Stimulated activated naive CD4-positive, alpha-beta T cell (primary cell): ENCODE measurements around the gene FANCI.

Source experiments
- DNase-seq, 6 experiments: peaks; one replicate each; lab custom pipeline; 2025; lab: John Stamatoyannopoulos, UW

The FANCI gene

DNA sequence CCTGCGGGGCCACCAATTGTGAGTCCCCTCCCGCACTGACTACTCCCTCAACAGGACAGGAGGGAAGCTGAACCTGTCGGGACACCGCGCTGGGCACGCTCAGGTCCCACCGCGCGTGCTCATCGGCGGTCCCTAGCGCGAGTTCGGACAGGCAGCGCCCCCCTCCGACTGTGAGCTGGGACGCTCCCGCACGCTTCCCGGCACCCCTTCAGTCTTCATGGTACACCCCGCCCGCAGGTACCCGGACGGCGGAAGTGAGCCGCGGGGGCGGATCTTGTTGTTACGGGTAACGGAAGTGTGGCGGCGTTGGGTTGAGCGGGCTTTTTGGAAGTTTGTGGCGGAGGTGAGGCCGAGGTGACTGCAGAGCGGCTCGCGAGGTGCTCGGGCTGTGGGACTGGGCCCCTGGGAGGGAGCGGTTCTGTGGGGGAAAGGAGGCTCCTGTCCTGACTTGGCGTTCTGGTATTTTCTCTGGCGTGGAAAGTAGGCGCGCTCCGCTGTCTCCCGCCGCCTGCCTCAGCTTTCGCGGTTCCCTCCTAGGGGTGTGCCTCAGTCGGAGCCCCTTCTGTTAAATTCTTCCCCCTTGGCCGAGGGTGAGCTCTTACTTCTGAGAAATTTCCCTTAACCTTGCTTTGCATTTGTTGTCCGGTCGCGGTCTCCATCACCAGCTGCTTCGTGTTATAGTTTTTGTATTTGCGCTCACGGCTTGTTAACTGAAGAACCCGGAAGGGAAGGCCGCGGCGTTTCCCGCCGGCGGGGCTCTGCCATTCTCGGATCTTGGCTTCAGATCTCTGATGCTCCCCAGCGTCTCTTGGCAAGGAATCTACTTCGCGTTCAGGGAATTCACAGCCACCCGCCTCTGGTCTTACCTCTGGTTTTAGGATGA is at the start of gene FANCI:
Gene FANCI (plus strand): TSS at position 289 of the 883 bp plus-strand sequence. CDS start 3,669 bp downstream, outside the sequence.
- peak; percentile 87 to 95 (median 90) for DNase-seq

DNA sequence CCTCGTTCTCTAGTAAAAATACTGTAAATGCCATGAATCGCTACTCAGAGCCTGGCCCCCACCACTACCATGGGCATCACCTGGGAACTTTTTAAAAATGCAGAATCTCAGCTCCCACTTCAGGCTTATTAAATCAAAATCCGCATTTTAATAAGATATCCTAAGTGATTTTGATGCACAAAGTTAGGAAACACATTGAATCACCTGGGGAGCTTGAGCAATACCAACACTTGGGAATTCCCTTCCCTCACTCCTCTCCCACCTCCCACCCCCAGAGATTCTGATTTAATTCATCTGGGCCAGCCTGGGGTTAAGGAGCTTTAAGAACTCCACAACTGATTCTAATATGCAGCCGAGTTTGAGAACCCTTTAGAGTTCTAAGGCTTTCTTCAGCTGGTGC is 49.2 kb upstream of the FANCI start:
- DNase-seq: no peak

DNA sequence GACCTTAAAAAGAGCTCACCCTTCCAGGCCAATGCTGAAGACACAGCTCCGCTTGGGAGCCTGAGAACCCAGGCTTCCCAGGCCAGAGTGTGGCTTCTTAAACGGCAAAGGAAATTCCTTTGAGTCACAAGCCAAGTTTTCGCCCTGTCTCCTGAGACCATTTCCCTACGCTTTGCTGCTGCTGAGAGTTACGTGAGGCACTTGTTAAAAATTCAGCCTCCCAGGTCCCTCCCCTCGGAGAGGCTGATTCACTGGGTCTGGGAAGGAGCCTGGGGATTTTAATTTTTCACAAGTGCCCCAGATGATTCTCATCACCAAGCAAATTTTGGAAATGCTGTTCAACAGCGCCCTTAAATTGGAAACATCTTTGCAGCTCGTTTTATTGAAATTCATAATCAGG is 47.9 kb upstream of the FANCI start:
- no peak for DNase-seq

DNA sequence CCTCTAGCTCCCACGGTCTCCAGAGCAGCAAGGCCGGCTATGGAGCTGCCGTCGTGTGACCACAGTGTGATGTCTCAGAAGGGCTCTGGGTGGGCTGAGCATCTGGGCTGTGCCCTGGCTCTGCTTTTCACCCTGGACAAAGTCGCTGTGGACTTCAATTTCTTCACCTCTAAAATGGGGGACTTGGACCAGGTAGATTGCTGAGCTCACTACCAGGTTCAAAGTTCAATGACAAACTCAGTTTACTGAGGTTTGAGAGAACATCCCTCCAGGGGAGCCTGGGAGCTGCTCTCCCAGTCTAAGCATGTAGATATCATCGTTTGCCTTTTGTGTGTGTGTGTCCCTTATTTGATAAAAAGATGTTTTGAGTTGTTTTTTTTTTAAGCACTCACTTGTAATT is 47.5 kb upstream of the FANCI start:
- DNase-seq: no peak

DNA sequence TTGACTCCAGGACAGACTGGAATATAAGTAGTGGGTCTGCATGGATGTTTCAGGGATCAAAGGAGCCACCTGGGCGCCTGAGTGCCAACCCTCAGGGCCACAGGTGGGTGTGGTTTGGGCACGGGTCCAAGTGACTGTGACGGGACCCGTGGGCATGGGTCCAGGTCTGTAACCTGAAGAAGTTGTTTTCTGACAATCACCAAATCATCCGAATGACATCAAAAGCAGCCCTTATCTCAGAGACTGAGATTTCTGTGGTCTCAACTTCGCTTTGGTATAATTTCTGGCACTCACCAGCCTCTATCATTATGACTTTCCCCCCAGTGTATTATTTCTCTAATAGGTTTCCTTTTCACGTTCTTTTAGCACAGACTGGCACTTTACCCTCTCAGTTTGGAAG is 46.8 kb upstream of the FANCI start:
- no peak for DNase-seq

DNA sequence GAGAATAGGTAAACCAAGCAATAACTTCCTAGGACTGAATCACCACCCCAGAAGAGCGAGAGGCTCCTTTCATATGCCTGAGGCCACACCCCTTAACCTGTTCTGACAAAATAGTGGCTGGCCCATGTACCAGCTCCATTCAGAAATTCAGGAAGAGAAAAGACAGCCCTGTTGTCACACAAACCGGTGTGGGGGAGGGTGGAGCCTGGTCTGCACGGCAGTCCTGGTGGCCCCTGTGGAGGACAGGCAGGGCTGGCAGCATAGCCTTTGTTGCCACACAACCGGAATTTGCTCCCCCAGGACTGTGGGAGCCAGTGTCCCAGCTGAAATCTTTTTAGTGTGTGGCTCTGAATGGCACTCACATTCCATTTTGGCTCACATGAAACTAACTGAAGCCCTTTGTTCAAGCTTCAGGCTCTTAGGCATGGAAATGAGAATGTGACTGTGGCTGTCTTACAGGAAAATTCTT is 46.2 kb upstream of the FANCI start:
- no peak for DNase-seq

GRCh38 chr15:89198196-89198595 is 45.6 kb upstream of the FANCI start:
- DNase-seq: no peak

GRCh38 chr15:89198934-89199333 is 44.8 kb upstream of the FANCI start:
- DNase-seq: no peak

DNA sequence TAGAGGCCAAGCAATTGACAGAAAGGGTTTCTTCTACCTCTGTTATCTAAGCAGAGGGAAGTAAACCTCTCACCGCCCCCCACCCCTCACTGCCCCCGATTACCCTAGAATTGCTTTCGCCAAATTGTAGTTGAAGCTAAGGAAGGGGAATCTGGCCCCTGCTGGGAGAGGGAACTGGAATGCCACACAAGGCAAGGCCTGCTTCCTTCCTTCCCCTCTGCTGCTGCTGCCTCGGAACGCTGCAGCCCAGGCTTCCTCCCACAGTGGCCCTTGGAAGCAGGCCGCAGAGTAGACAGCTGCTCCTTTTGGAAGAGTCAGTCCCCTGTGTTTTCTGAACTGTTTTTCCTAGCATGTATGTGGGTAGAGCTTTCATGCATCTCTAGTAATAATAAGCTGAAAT is 44.0 kb upstream of the FANCI start:
- DNase-seq: no peak

- DNase-seq: no peak
Observed at GRCh38 chr15:89200182-89200581, 43.6 kb upstream of the FANCI start.

DNA sequence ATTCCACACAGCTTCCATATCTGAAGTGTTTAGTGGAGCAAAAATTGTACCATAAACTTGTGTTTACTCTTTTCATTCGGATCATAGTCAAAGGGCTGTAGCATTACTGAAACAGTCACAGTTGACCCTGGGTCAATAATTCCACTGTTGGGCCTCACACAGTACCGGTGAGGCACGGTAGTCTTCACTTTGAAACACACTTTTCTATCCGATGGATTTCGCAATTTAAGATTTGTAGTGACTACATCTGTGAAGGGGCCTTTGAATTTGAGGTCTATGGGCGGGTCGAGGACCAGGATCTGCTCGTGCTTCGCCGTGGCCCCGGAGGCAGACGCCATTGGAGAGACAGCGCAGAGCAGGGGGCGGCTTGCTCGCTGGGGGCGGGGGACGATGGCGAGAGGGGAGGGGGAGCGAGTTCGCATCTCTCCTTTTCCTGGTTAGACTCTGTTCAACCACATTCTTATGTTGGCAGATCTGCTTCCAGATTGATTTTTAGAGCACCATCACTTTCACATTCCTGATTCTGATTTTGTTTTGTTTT is 42.2 kb upstream of the FANCI start:
- no peak for DNase-seq

DNA sequence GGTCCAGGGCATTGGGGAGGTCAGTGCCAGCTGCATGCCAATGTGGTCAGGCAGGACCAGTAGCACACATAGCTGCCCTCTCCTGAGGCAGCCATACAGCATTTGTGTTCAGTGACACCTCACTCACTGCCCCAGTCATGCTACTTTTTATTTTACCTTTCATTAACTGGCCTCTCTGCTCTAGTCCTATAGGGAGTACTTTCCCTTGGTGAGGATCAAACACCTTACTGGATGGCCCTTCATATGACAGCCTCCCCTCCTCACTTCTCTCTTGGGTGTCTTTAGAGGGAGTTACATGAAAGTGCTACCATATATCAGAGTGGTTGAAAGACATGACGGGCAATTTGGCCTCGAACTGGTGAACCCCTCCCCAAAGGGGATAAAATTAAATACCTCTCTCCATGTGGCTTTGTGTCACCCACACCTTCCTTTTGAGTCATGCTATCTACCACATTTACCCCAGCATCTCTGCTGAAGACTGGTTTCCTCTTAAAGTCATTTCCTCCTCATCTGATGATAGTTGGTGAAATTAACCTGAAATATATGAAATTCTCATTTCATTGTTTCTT is 40.0 kb upstream of the FANCI start:
- no peak for DNase-seq

GRCh38 chr15:89205991-89206585 is 37.7 kb upstream of the FANCI start:
- DNase-seq: no peak

DNA sequence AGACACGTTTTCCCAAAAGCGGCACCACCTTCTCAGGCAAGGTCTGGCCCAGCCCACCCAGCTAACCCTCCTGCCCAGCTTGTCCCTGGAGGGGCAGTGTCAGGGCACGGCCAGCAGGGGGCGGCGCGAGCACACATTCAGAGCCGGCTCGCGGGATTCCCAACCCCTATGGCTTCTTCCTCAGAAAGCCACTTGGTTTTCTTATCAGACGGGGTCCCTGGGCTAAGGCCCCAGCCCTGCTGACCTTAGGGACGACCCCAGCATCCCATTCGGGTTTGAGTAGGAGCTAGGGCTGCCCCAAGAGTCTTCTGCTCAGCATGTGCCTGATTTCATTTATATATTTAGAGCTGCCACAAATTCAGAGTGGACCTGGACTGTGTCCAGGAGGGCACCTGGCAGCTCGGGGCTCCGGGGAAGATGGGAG is 36.9 kb upstream of the FANCI start:
- DNase-seq: peak; percentile 22 to 65 (median 52)

GRCh38 chr15:89208256-89208655 is 35.5 kb upstream of the FANCI start:
- no peak for DNase-seq

- DNase-seq: no peak
Observed at GRCh38 chr15:89209057-89209456, 34.7 kb upstream of the FANCI start.

- DNase-seq: no peak
Observed at GRCh38 chr15:89211678-89212170, 32.1 kb upstream of the FANCI start.

DNA sequence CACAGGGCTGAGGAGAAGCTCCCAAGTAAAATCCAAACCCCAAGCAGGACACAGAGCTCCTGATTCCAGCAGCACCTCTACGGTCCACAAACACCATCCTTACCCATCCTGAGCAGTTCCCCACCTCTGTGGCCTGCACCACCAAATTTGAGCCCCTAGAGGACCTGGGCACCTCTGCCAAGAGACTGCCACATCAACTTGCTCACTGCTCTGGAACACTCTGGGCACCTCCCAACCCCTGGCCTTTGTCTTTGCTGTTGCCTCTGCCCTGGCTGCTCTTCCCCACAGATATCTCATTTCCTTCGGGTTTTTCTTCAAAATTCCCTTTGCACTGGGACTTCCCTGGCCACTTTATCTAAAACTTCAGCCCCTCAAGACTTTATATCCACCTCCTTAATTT is 28.2 kb upstream of the FANCI start:
- DNase-seq: no peak

DNA sequence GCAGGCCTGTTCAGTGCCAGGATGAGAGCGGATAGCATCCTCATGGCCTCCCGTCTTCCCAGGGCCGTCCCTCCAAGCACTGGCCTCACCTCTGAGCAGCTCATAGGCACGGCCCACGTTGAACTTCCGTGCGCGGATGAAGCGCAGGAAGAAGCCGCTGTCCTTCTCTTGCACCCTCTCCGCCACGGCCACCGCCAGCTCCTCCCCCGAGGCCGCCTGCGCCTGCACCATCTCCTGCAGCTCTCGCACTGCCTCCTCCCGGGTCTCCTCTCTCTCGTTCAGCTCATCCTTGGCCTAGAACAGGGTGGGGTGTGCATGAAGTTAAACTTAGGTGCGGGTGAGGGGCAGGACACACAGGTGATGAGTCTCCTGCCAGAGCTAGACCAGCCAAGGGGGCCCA is 26.7 kb upstream of the FANCI start:
- no peak for DNase-seq

GRCh38 chr15:89217686-89218376 is 25.9 kb upstream of the FANCI start:
- no peak for DNase-seq

DNA sequence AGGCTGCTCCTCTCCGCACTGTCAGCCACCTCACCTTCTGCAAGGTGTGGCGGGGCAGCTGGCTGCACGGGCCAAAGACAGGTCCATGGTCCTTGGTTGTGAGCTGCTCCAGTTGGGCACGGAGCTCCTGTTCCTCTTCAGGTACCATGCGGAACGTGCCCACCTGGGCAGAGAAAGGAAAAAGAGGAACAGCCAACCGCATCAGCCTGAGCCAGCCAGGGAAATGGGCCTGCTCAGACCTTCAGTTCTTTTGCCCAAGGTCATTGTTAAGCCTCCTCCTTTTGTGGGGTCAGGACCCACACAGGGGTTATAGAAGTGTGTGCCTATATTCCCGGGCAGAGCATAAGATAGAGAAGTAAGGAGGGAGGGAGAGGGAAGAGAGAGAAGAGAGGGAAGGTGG is 25.2 kb upstream of the FANCI start:
- DNase-seq: no peak

DNA sequence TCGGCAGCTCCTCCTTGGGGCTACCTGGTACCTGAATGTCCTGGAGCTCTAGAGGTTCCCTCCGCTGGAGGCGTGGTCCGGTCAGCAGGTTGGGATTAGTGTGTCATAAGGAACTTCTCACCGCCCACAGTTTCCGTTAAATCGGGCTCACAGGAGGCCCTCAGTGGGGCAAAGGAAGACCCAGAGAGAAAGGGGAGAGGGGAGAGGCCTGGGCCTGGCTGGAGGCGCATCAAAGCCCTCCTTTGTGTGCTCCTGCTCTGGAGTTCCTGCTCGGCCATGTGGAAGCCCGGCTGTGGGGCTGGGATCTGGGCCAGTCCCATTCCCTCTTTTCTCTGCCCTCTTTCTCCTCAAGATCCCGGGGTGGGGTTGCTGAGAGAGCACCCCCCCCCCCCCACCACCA is 22.2 kb upstream of the FANCI start, which contains the start of gene RLBP1:
Gene RLBP1 (minus strand): TSS at position 37 of the 400 bp plus-strand sequence. CDS start 2,604 bp downstream, outside the sequence.
- DNase-seq: no peak
